Endothelial cell of umbilical vein (primary cell): ENCODE measurements around the gene SPATS2L. TPM values are rescaled to one million over a fixed set of nuclear protein-coding genes. Genes with fewer than 3 reads are reported as not detected.

Source experiments
- BruUV-seq: library from RNA; stranded (reverse); fragments of 400-500 nt; replicated peaks from 2 replicates; lab custom pipeline; 2021; lab: Mats Ljungman, UMichigan
- CTCF ChIA-PET: fragments of 300-600, 350-600 bp; sonication (Branson Sonifier 250); formaldehyde crosslinking; loops from one replicate; lab custom pipeline; 2021; ENCODE audit warnings: antibody characterized with exemption, inconsistent platforms; lab: Charles Lee
- POLR2A ChIA-PET: fragments of 300-600, 350-600 bp; sonication (Branson Sonifier 250); formaldehyde crosslinking; loops from one replicate; lab custom pipeline; 2021; ENCODE audit warnings: antibody characterized with exemption, inconsistent platforms; lab: Charles Lee
- DNase-seq: peaks from one replicate; pipeline ENCODE4 v3.0.0-alpha.2; 2011; ENCODE audit warnings: low read depth, low spot score
- FAIRE-seq: peaks from 2 replicates; lab custom pipeline; 2011; peaks lifted over from hg19 to GRCh38; lab: Jason Lieb, UNC
- H2AFZ ChIP-seq: 2 replicates; pipeline ENCODE4 v1.6.0; 2012; ENCODE audit warnings: low read depth, low read length, control low read depth, inconsistent platforms
- H3K27ac ChIP-seq: 2 replicates; pipeline ENCODE4 v1.5.1; 2011; ENCODE audit warnings: low read depth, mild to moderate bottlenecking, control low read depth, low read length, moderate library complexity; ENCODE audit not compliant: insufficient read depth
- H3K27me3 ChIP-seq, 2 experiments: 2 replicates each; pipeline versions ENCODE4 v1.6.0 to v1.6.1; 2011; ENCODE audit warnings: low read length in 2 of 2, mixed read lengths in 1 of 2; ENCODE audit not compliant: control insufficient read depth in 2 of 2, insufficient read depth in 2 of 2
- H3K36me3 ChIP-seq, 2 experiments: 2 replicates in 1 of 2; 3 replicates in 1 of 2; pipeline ENCODE4 v1.5.1; 2011; ENCODE audit warnings: low read length in 2 of 2, mild to moderate bottlenecking in 1 of 2, moderate library complexity in 1 of 2; ENCODE audit not compliant: control insufficient read depth in 2 of 2, insufficient read depth in 2 of 2; ENCODE audit errors: extremely low read depth in 1 of 2
- H3K4me1 ChIP-seq: 3 replicates; pipeline ENCODE4 v1.5.1; 2011; ENCODE audit warnings: mild to moderate bottlenecking, low read length; ENCODE audit not compliant: control insufficient read depth, insufficient read depth; ENCODE audit errors: extremely low read depth
- H3K4me2 ChIP-seq: 2 replicates; pipeline ENCODE4 v1.6.1; 2011; ENCODE audit warnings: low read length, control low read depth, mixed read lengths; ENCODE audit not compliant: insufficient read depth
- H3K4me3 ChIP-seq, 3 experiments: fragments of 200-600 bp in 1 of 3; sonication (generic), shearing (Covaris generic) in 1 of 3; replicated peaks in 1 of 3; 2 replicates each; pipeline ENCODE4 v1.5.1; 2011 to 2016; ENCODE audit warnings: control low read depth in 3 of 3, low read length in 3 of 3, mild to moderate bottlenecking in 2 of 3, inconsistent platforms in 1 of 3, low read depth in 1 of 3, moderate library complexity in 1 of 3; ENCODE audit not compliant: insufficient read depth in 1 of 3
- H3K79me2 ChIP-seq: 2 replicates; pipeline ENCODE4 v1.6.0; 2012; ENCODE audit warnings: low read length, inconsistent platforms; ENCODE audit not compliant: control insufficient read depth, insufficient read depth
- H3K9ac ChIP-seq: replicated peaks from 2 replicates; pipeline ENCODE3; 2011; ENCODE audit warnings: low read length, control low read depth; ENCODE audit not compliant: insufficient read depth; ENCODE audit errors: extremely low read depth
- H3K9me1 ChIP-seq: replicated peaks from 3 replicates; pipeline ENCODE4 v1.6.0; 2011; ENCODE audit warnings: mild to moderate bottlenecking, low read length; ENCODE audit not compliant: control insufficient read depth, insufficient read depth; ENCODE audit errors: extremely low read depth
- H3K9me3 ChIP-seq: replicated peaks from 2 replicates; pipeline ENCODE4 v1.5.1; 2012; ENCODE audit warnings: low read length, inconsistent platforms; ENCODE audit not compliant: control insufficient read depth, insufficient read depth
- H4K20me1 ChIP-seq: replicated peaks from 2 replicates; pipeline ENCODE3; 2011; ENCODE audit warnings: mild to moderate bottlenecking, low read length; ENCODE audit not compliant: control insufficient read depth, insufficient read depth; ENCODE audit errors: extremely low read depth
- EZH2 ChIP-seq: IDR thresholded peaks from 2 replicates; pipeline ENCODE4 v1.6.1; 2012; ENCODE audit warnings: borderline replicate concordance, low read depth, mild to moderate bottlenecking, moderate library complexity, low read length, inconsistent platforms; ENCODE audit not compliant: severe bottlenecking
- FOS ChIP-seq: IDR thresholded peaks from 2 replicates; pipeline ENCODE4 v1.6.1; 2011; ENCODE audit warnings: mild to moderate bottlenecking, low read length, moderate library complexity, borderline replicate concordance; ENCODE audit not compliant: insufficient read depth
- GATA2 ChIP-seq: IDR thresholded peaks from 2 replicates; pipeline ENCODE4 v1.7.0; 2011; ENCODE audit warnings: low read depth, mild to moderate bottlenecking, moderate library complexity, mixed read lengths, low read length; ENCODE audit not compliant: insufficient read length, insufficient read depth
- JUN ChIP-seq: IDR thresholded peaks from 2 replicates; pipeline ENCODE4 v1.6.1; 2011; ENCODE audit warnings: borderline replicate concordance, low read depth; ENCODE audit not compliant: insufficient read length, insufficient read depth
- MAX ChIP-seq: IDR thresholded peaks from 2 replicates; pipeline ENCODE4 v1.6.1; 2011; ENCODE audit not compliant: insufficient read depth, insufficient read length
- MYC ChIP-seq: IDR thresholded peaks from one replicate; pipeline ENCODE4 v1.6.1; 2011; ENCODE audit warnings: mild to moderate bottlenecking, low read depth, low read length
- POLR2A ChIP-seq: IDR thresholded peaks from 2 replicates; pipeline ENCODE4 v1.6.1; 2012; ENCODE audit warnings: low read depth, mild to moderate bottlenecking, control low read depth, low read length
- POLR2AphosphoS5 ChIP-seq: IDR thresholded peaks from 2 replicates; pipeline ENCODE4 v1.6.1; 2012; ENCODE audit warnings: low read depth, mild to moderate bottlenecking, control low read depth, low read length, moderate library complexity; ENCODE audit not compliant: insufficient read depth
- dilution Hi-C: fragments of 300-500 bp; cut with MboI; formaldehyde crosslinking; loops from one replicate; pipeline ENCODE4 v1.15.0; 2019; ENCODE audit warnings: low sequenced_read_pairs; ENCODE audit not compliant: extremely low pct_ligation_motif_present
- intact Hi-C: fragments of 100-400 bp; cut with micrococcal nuclease; formaldehyde crosslinking; loops from one replicate; pipeline ENCODE4 v1.10.0; 2022
- polyA plus RNA-seq, 4 experiments: library from polyadenylated mRNA; depleted of rRNA in 3 of 4; stranded (reverse) in 3 of 4; unstranded in 1 of 4; fragments of >200 nt; gene quantifications; 2 replicates each; pipeline versions ENCODE4 v1.2.1 to v1.2.3, GENCODE V29; 2011 to 2012; ENCODE audit warnings: missing spikeins in 1 of 4
- total RNA-seq: library from RNA; stranded (reverse); gene quantifications from 2 replicates; pipeline ENCODE4 v1.2.3, GENCODE V29; 2021
- TF ChIP-seq, protein P1 (sequence below), 2 donors: IDR thresholded peaks; 1 replicate in 1 of 2; 2 replicates in 1 of 2; pipeline ENCODE4 v1.5.1; 2011; ENCODE audit warnings: low read length in 2 of 2, mild to moderate bottlenecking in 2 of 2, moderate library complexity in 2 of 2, control low read depth in 1 of 2, inconsistent platforms in 1 of 2, low read depth in 1 of 2; ENCODE audit not compliant: insufficient read depth in 1 of 2; ENCODE audit errors: extremely low read depth in 1 of 2

The SPATS2L gene
- total and polyA plus RNA-seq, 2 donors (not counting 3 experiments of a cell fraction or from before 2014, with no cell fraction given) = 29.1 to 72.9 TPM

- Histone ChIP-seq H3K9me1 (no peaks in the 10 kb centered on the region), H3K9ac (no peak overlapping the region), H3K4me1 (peaks cover 6% of the 10 kb centered on the region), H3K36me3 (peaks cover 0 to 2% of the 10 kb centered on the region in 2 experiments), H3K9me3 (no peaks in the 10 kb centered on the region), H3K4me3 (no peak overlapping the region), H3K79me2 (peaks cover 97% of the 10 kb centered on the region), H4K20me1 (peaks cover 6% of the 10 kb centered on the region), H3K27me3 (no peaks in the 10 kb centered on the region), H3K27ac (no peak overlapping the region), H2AFZ (no peak overlapping the region), H3K4me2 (no peak overlapping the region)
- no peak for FAIRE-seq
- ChIA-PET CTCF (interaction anchor here (0.8 to 0.9 kb wide), 2 partner anchors 9 to 10 kb away, joined by 3 read pairs; no protein-coding TSS in a partner anchor), POLR2A (no interaction called here)
- TF ChIP-seq FOS (no peak), JUN (no peak), EZH2 (no peak), GATA2 (no peak), MYC (no peak), MAX (no peak), POLR2AphosphoS5 (no peak), POLR2A (no peak)
- TF ChIP-seq, protein P1, sequence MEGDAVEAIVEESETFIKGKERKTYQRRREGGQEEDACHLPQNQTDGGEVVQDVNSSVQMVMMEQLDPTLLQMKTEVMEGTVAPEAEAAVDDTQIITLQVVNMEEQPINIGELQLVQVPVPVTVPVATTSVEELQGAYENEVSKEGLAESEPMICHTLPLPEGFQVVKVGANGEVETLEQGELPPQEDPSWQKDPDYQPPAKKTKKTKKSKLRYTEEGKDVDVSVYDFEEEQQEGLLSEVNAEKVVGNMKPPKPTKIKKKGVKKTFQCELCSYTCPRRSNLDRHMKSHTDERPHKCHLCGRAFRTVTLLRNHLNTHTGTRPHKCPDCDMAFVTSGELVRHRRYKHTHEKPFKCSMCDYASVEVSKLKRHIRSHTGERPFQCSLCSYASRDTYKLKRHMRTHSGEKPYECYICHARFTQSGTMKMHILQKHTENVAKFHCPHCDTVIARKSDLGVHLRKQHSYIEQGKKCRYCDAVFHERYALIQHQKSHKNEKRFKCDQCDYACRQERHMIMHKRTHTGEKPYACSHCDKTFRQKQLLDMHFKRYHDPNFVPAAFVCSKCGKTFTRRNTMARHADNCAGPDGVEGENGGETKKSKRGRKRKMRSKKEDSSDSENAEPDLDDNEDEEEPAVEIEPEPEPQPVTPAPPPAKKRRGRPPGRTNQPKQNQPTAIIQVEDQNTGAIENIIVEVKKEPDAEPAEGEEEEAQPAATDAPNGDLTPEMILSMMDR (IDR thresholded peaks at IDR 0.05; ENCODE audit: extremely low read depth in 1 of 2, insufficient read depth in 1 of 2, low read depth in 1 of 2, low read length in 2 of 2) = no peak
- dilution Hi-C loops (no loop called here), intact Hi-C loops (no loop called here)
- BruUV-seq = no TSS peak
- no peak for DNase-seq
These were observed 8.6 kb downstream of the SPATS2L start for GRCh38 chr2:200314976-200315567.
